H1 (cell line): ENCODE results near the gene LRP11. TPM values are rescaled to one million over a fixed set of nuclear protein-coding genes. Genes with fewer than 3 reads are reported as not detected.
A peak's percentile ranks its signal among the peaks of the same experiment; 100 is the strongest.

Experiments
- CTCF ChIA-PET: fragments of 300-600 bp; sonication (Branson Sonifier 250); formaldehyde crosslinking; loops from one replicate; lab custom pipeline; 2021; ENCODE audit not compliant: partially characterized antibody; lab: Charles Lee
- POLR2A ChIA-PET: fragments of 300-600 bp; sonication (Branson Sonifier 250); formaldehyde crosslinking; loops from one replicate; lab custom pipeline; 2021; ENCODE audit warnings: inconsistent platforms; ENCODE audit not compliant: partially characterized antibody; lab: Charles Lee
- DNase-seq, 2 experiments: peaks; one replicate each; pipeline versions ENCODE4 v3.0.0 to v3.0.0-alpha.2; 2010 to 2022; ENCODE audit warnings: low spot score in 2 of 2, low read depth in 1 of 2, mixed read lengths in 1 of 2
- FAIRE-seq: peaks from 2 replicates; lab custom pipeline; 2011; peaks lifted over from hg19 to GRCh38; lab: Jason Lieb, UNC
- H2AFZ ChIP-seq: 2 replicates; pipeline ENCODE4 v1.8.1; 2012; ENCODE audit warnings: low read length, inconsistent platforms
- H2AK5ac ChIP-seq: 2 replicates; pipeline ENCODE4 v1.6.1; 2013; ENCODE audit warnings: low read depth, low read length
- H2BK120ac ChIP-seq: replicated peaks from 2 replicates; pipeline ENCODE3; 2013; ENCODE audit warnings: low read depth, low read length, inconsistent platforms
- H2BK12ac ChIP-seq: 2 replicates; pipeline ENCODE4 v1.6.1; 2013; ENCODE audit warnings: low read depth, low read length
- H2BK15ac ChIP-seq: 2 replicates; pipeline ENCODE4 v1.6.1; 2013; ENCODE audit warnings: low read length
- H2BK20ac ChIP-seq: 2 replicates; pipeline ENCODE4 v1.6.1; 2013; ENCODE audit warnings: low read length
- H2BK5ac ChIP-seq: 2 replicates; pipeline ENCODE4 v1.6.1; 2013; ENCODE audit warnings: low read depth, low read length
- H3K14ac ChIP-seq: 2 replicates; pipeline ENCODE4 v1.6.1; 2013; ENCODE audit warnings: inconsistent platforms; ENCODE audit not compliant: insufficient read length
- H3K18ac ChIP-seq: 2 replicates; pipeline ENCODE4 v1.6.1; 2013; ENCODE audit warnings: low read length; ENCODE audit errors: extremely low read depth
- H3K23ac ChIP-seq: 2 replicates; pipeline ENCODE4 v1.6.1; 2013; ENCODE audit warnings: inconsistent platforms; ENCODE audit not compliant: insufficient read length
- H3K23me2 ChIP-seq: 2 replicates; pipeline ENCODE4 v1.6.1; 2013; ENCODE audit warnings: low read depth, low read length
- H3K27ac ChIP-seq: 2 replicates; pipeline ENCODE4 v1.6.1; 2011; ENCODE audit warnings: low read depth, low read length, inconsistent platforms
- H3K27me3 ChIP-seq, 4 experiments: replicated peaks in 1 of 4; 1 replicate in 1 of 4; 2 replicates in 3 of 4; pipeline versions ENCODE4 v1.6.1 to v1.8.1; 2011 to 2013; ENCODE audit warnings: low read length in 3 of 4, mild to moderate bottlenecking in 3 of 4, inconsistent platforms in 2 of 4, mixed read lengths in 2 of 4, moderate library complexity in 1 of 4; ENCODE audit not compliant: control insufficient read depth in 3 of 4, insufficient read depth in 3 of 4; ENCODE audit errors: extremely low read depth in 1 of 4
- H3K36me3 ChIP-seq, 4 experiments: 2 replicates each; pipeline versions ENCODE4 v1.6.1 to v1.8.1; 2011 to 2013; ENCODE audit warnings: mild to moderate bottlenecking in 4 of 4, low read length in 3 of 4, moderate library complexity in 2 of 4, control low read depth in 1 of 4, inconsistent platforms in 1 of 4; ENCODE audit not compliant: insufficient read depth in 4 of 4, control insufficient read depth in 2 of 4
- H3K4ac ChIP-seq: replicated peaks from 2 replicates; pipeline ENCODE3; 2013; ENCODE audit warnings: low read length, low read depth, mixed read lengths, inconsistent platforms; ENCODE audit not compliant: insufficient read length
- H3K4me1 ChIP-seq, 4 experiments: replicated peaks in 1 of 4; 1 replicate in 1 of 4; 2 replicates in 3 of 4; pipeline versions ENCODE4 v1.6.1 to v1.8.1; 2011 to 2013; ENCODE audit warnings: low read length in 3 of 4, inconsistent platforms in 2 of 4, mixed read lengths in 1 of 4; ENCODE audit not compliant: insufficient read depth in 4 of 4, control insufficient read depth in 3 of 4
- H3K4me2 ChIP-seq, 2 experiments: 2 replicates each; pipeline versions ENCODE4 v1.6.1 to v1.8.1; 2011 to 2013; ENCODE audit warnings: low read depth in 2 of 2, low read length in 2 of 2, control low read depth in 1 of 2, inconsistent platforms in 1 of 2, mild to moderate bottlenecking in 1 of 2; ENCODE audit not compliant: insufficient read depth in 1 of 2
- H3K4me3 ChIP-seq, 4 experiments: fragments of 200-600, 300-600 bp in 1 of 4; sonication (generic), shearing (Covaris generic), sonication (Bioruptor Twin) in 1 of 4; 2 replicates each; pipeline versions ENCODE4 v1.5.1 to v1.8.1; 2011 to 2016; ENCODE audit warnings: low read length in 4 of 4, low read depth in 3 of 4, control low read depth in 2 of 4, inconsistent platforms in 2 of 4, mild to moderate bottlenecking in 2 of 4, mixed read lengths in 1 of 4, moderate library complexity in 1 of 4; ENCODE audit not compliant: insufficient read depth in 2 of 4; ENCODE audit errors: extremely low read depth in 1 of 4
- H3K56ac ChIP-seq: replicated peaks from 2 replicates; pipeline ENCODE3; 2013; ENCODE audit warnings: low read depth, mild to moderate bottlenecking, mixed read lengths, low read length, inconsistent platforms; ENCODE audit not compliant: insufficient read length
- H3K79me1 ChIP-seq: 2 replicates; pipeline ENCODE4 v1.6.1; 2013; ENCODE audit warnings: low read depth, low read length, control low read depth
- H3K79me2 ChIP-seq, 2 experiments: 2 replicates each; pipeline versions ENCODE4 v1.6.1 to v1.8.1; 2012 to 2013; ENCODE audit warnings: low read length in 2 of 2, mild to moderate bottlenecking in 2 of 2, inconsistent platforms in 1 of 2; ENCODE audit not compliant: insufficient read depth in 2 of 2, control insufficient read depth in 1 of 2
- H3K9ac ChIP-seq, 4 experiments: replicated peaks in 1 of 4; 1 replicate in 1 of 4; 2 replicates in 3 of 4; pipeline versions ENCODE4 v1.6.1 to v1.8.1; 2011 to 2013; ENCODE audit warnings: low read depth in 3 of 4, low read length in 3 of 4, control low read depth in 2 of 4, mild to moderate bottlenecking in 2 of 4, moderate library complexity in 2 of 4, inconsistent platforms in 1 of 4; ENCODE audit errors: extremely low read depth in 1 of 4
- H3K9me3 ChIP-seq, 2 experiments: 2 replicates each; pipeline versions ENCODE4 v1.6.1 to v1.8.1; 2012 to 2013; ENCODE audit warnings: mild to moderate bottlenecking in 2 of 2, moderate library complexity in 2 of 2, control low read depth in 1 of 2, inconsistent platforms in 1 of 2, low read depth in 1 of 2, low read length in 1 of 2, mixed read lengths in 1 of 2; ENCODE audit not compliant: insufficient read depth in 2 of 2
- H4K20me1 ChIP-seq, 2 experiments: replicated peaks in 1 of 2; 2 replicates each; pipeline versions ENCODE3 to v1.8.1; 2011 to 2013; ENCODE audit warnings: inconsistent platforms in 2 of 2, low read length in 2 of 2, mild to moderate bottlenecking in 1 of 2; ENCODE audit not compliant: insufficient read depth in 2 of 2, control insufficient read depth in 1 of 2
- H4K5ac ChIP-seq: 2 replicates; pipeline ENCODE4 v1.6.1; 2013; ENCODE audit warnings: low read length, low read depth, mixed read lengths, inconsistent platforms; ENCODE audit not compliant: insufficient read length
- H4K8ac ChIP-seq: 2 replicates; pipeline ENCODE4 v1.8.0; 2013; ENCODE audit warnings: mild to moderate bottlenecking, moderate library complexity, low read length, inconsistent platforms; ENCODE audit not compliant: insufficient read depth; ENCODE audit errors: extremely low read depth
- H4K91ac ChIP-seq: replicated peaks from 2 replicates; pipeline ENCODE3; 2013; ENCODE audit warnings: low read length, mixed read lengths, inconsistent platforms; ENCODE audit not compliant: insufficient read length
- CBX5 ChIP-seq: fragments of 300-800, 300-1000 bp; sonication (generic); IDR thresholded peaks from 2 replicates; pipeline ENCODE4 v1.7.1; 2016; ENCODE audit warnings: antibody characterized with exemption, low read length, low read depth
- E2F6 ChIP-seq: IDR thresholded peaks from 2 replicates; pipeline ENCODE4 v1.6.1; 2012; ENCODE audit warnings: inconsistent platforms
- EP300 ChIP-seq, 2 experiments: IDR thresholded peaks; 1 replicate in 1 of 2; 2 replicates in 1 of 2; pipeline ENCODE4 v1.6.1; 2011 to 2012; ENCODE audit warnings: low read depth in 2 of 2, low read length in 2 of 2, mild to moderate bottlenecking in 2 of 2, borderline replicate concordance in 1 of 2, inconsistent platforms in 1 of 2, moderate library complexity in 1 of 2
- HDAC2 ChIP-seq, 2 experiments: fragments of 300-600 bp in 1 of 2; sonication (generic) in 1 of 2; IDR thresholded peaks; 2 replicates each; pipeline ENCODE4 v1.6.1; 2011 to 2012; ENCODE audit warnings: low read depth in 2 of 2, low read length in 2 of 2, mild to moderate bottlenecking in 2 of 2, moderate library complexity in 2 of 2, borderline replicate concordance in 1 of 2, inconsistent platforms in 1 of 2
- TAF1 ChIP-seq: IDR thresholded peaks from 2 replicates; pipeline ENCODE4 v1.6.1; 2011; ENCODE audit warnings: mild to moderate bottlenecking, low read depth, low read length
- WGBS, 2 experiments: shearing (Covaris generic) in 1 of 2; methylation state at CpG; one replicate each; pipeline versions ENCODE4 v1.1.6 to v1.1.7; 2013 to 2015; ENCODE audit warnings: low lambda C conversion rate in 2 of 2, mixed read lengths in 2 of 2, inconsistent platforms in 1 of 2, low coverage in 1 of 2, missing lambda C conversion rate in 1 of 2; ENCODE audit not compliant: insufficient replicate concordance in 2 of 2, insufficient coverage in 1 of 2, insufficient read length in 1 of 2; ENCODE audit errors: extremely low coverage in 1 of 2, missing lambda C conversion rate in 1 of 2; 5-methylcytosine and 5-hydroxymethylcytosine counted together
- polyA plus RNA-seq, 7 experiments: library from polyadenylated mRNA; depleted of rRNA in 3 of 7; stranded (reverse) in 5 of 7; unstranded in 2 of 7; fragments of >200 nt in 5 of 7; fragments of 200-250 nt in 2 of 7; gene quantifications; 1 replicate in 5 of 7; 2 replicates in 1 of 7; 4 replicates in 1 of 7; pipeline versions ENCODE4 v1.2.1 to v1.2.3, GENCODE V29; 2011 to 2013; ENCODE audit warnings: missing spikeins in 2 of 7, mixed read lengths in 2 of 7
- total RNA-seq: library from RNA; stranded (reverse); fragmentation: NEBNext Ultra II Directional; extraction: Animal tissue kit (Norgen Biotek cat#: 25700); gene quantifications from 2 replicates; pipeline ENCODE4 v1.2.1, GENCODE V29; 2021
- TF ChIP-seq, protein P1 (sequence below): IDR thresholded peaks from 2 replicates; pipeline ENCODE4 v1.6.1; 2011; ENCODE audit warnings: low read depth, mild to moderate bottlenecking, low read length; ENCODE audit not compliant: insufficient read depth

Gene LRP11
- total and polyA plus RNA-seq, 2 of the 8 experiments (the other 6 are each of a cell fraction or from before 2014, with no cell fraction given), result 11.0 to 20.0 TPM

DNA sequence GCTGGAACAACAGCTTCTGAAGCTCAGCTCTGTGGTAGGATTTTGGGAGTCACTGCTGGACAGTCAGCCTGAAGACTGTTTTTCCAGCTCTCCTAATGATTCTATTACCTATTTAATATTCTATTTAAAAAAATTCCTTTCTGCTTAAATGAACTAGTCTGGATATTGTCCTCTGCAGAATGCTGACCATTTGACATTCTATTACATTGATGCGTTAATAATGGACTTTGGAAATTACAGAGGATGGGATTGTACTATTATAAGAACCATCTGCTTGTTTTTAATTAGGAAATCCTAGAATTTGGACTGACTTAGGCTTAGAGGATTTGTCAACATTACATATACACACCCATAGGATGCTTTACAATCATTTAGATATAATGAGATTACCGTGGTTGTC is 19.7 kb downstream of the LRP11 start:
- Histone ChIP-seq H3K9ac (no peak overlapping the region), H2BK120ac (no peak overlapping the region), H4K8ac (peak overlapping the region; percentile 62; the same call in 1 of the 2 replicates), H3K9me3 (no peaks in the 10 kb centered on the region), H3K14ac (no peak overlapping the region), H3K36me3 (no peaks in the 10 kb centered on the region), H2BK20ac (no peak overlapping the region), H2BK5ac (no peak overlapping the region), H4K20me1 (peaks cover 0 to 2% of the 10 kb centered on the region in 2 experiments), H3K56ac (no peak overlapping the region), H3K23me2 (no peaks in the 10 kb centered on the region), H3K79me1 (no peaks in the 10 kb centered on the region), H3K27ac (no peak overlapping the region), H3K27me3 (no peaks in the 10 kb centered on the region), H4K91ac (no peak overlapping the region), H2AK5ac (no peak overlapping the region), H3K23ac (no peak overlapping the region), H3K18ac (no peak overlapping the region), H3K79me2 (no peaks in the 10 kb centered on the region), H3K4me3 (no peak overlapping the region)
- no peak for FAIRE-seq
- POLR2A ChIA-PET, result no interaction called here
- CTCF ChIA-PET, result interaction anchor here (1.2 to 15.4 kb wide), 6 partner anchors 8 to 227 kb away, joined by 3 to 195 read pairs (median 6); partner anchors contain the start of gene LRP11
- 95% methylated on average over 2 of the region's 2 CpGs; no CpG with 5 or more reads in 1 of the 2 experiments for WGBS, 2 experiments
- TF ChIP-seq E2F6 (no peak), HDAC2 (IDR thresholded peaks at IDR 0.05; ENCODE audit: borderline replicate concordance in 1 of 2, low read depth in 2 of 2, low read length in 2 of 2) (no peak), EP300 (IDR thresholded peaks at IDR 0.05; ENCODE audit: borderline replicate concordance in 1 of 2, low read depth in 2 of 2, low read length in 2 of 2) (no peak), CBX5 (no peak), TAF1 (no peak)
- TF ChIP-seq, protein P1, sequence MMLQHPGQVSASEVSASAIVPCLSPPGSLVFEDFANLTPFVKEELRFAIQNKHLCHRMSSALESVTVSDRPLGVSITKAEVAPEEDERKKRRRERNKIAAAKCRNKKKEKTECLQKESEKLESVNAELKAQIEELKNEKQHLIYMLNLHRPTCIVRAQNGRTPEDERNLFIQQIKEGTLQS, result no peak
- TF ChIP-seq, all 59 proteins: peak for 0
- Histone ChIP-seq H3K4ac (no peak overlapping the region), H3K4me1 (no peaks in the 10 kb centered on the region), H2BK12ac (no peak overlapping the region), H2BK15ac (no peak overlapping the region), H3K4me2 (no peak overlapping the region), H2AFZ (no peak overlapping the region), H4K5ac (no peak overlapping the region)
- DNase-seq, result no peak
